ENCODE measurements around the gene CAPZA1.

DNA sequence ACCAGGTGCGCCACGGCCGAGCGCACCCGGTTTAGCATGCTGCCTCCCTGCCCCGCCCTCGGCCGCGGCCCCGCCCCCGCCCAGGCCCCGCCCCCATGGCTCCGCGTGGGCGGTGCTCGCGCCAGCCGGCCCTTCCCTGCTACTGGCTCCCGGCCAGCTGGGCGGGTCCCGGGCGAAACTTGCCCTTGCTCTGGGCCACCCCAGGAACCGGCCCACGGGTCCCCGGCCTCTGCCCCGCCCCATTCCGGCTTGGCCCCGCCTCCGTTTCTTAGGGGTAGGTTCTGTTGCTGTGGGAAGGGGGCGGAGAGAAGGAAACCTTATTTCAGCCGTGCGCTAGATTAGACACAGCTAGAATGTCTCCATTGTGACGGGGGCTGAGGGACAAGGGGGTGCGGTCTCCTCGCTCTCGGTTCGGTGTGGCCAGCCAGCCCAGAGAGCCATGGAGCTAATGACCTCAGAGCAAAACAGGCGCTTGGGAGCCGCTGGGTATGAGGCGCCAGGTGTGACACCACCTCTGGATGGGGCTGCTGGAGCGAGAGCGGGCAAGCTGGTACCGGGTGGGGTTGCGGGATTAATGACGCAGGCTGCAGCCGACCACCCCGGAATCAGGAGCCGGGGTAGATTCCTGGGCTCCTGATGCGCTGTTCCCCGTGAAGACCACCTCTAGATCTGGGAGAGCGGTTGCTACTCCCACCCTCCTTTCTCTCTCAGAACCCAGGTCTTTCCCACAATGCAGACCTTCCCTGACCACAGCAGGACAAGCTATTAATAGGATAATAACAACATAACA is 95.8 kb downstream of the CAPZA1 start, which contains the start of gene PPM1J:
- no peak for TF ChIP-seq CTCF (IDR thresholded peaks at IDR 0.05; ENCODE audit: low read depth, low read length)
- TF ChIP-seq POLR2A (IDR thresholded peaks at IDR 0.05; ENCODE audit: extremely low read depth, insufficient read length): no peak
- TF ChIP-seq MAX (IDR thresholded peaks at IDR 0.05; ENCODE audit: low read depth, low read length): no peak; the same call in 1 of the 2 replicates
- no peak for TF ChIP-seq MYC (IDR thresholded peaks at IDR 0.05; ENCODE audit: low read depth, low read length)
